ENCODE measurements around the gene CDX2.

GRCh38 chr13:27933580-27934328, 35.4 kb downstream of the CDX2 start:
- TF ChIP-seq ASH2L (IDR thresholded peaks at IDR 0.05; ENCODE audit: borderline replicate concordance, low read depth) (no peak), CHD1 (IDR thresholded peaks at IDR 0.05; ENCODE audit: low read depth, low read length) (no peak), CTCF (IDR thresholded peaks at IDR 0.05 in 2 of 3, conservative IDR thresholded peaks at IDR 0.05 in 1 of 3; ENCODE audit: control insufficient read depth in 2 of 3, extremely low read depth in 1 of 3, insufficient read depth in 1 of 3, low read depth in 3 of 3, low read length in 3 of 3) (no peak), IRF4 (IDR thresholded peaks at IDR 0.05; ENCODE audit: low read depth, low read length) (no peak), CBFB (IDR thresholded peaks at IDR 0.05; ENCODE audit: low read depth) (no peak), CEBPB (IDR thresholded peaks at IDR 0.05; ENCODE audit: borderline replicate concordance in 1 of 2, low read depth in 2 of 2, low read length in 2 of 2) (no peak), SP1 (IDR thresholded peaks at IDR 0.05; ENCODE audit: low read depth, low read length) (no peak), HDAC2 (IDR thresholded peaks at IDR 0.05) (no peak), ETV6 (conservative IDR thresholded peaks at IDR 0.05 in 1 of 2, IDR thresholded peaks at IDR 0.05 in 1 of 2; ENCODE audit: borderline replicate concordance in 1 of 2, low read depth in 1 of 2) (no peak), KDM1A (IDR thresholded peaks at IDR 0.05; ENCODE audit: borderline replicate concordance) (no peak)
- TF ChIP-seq, protein P1, sequence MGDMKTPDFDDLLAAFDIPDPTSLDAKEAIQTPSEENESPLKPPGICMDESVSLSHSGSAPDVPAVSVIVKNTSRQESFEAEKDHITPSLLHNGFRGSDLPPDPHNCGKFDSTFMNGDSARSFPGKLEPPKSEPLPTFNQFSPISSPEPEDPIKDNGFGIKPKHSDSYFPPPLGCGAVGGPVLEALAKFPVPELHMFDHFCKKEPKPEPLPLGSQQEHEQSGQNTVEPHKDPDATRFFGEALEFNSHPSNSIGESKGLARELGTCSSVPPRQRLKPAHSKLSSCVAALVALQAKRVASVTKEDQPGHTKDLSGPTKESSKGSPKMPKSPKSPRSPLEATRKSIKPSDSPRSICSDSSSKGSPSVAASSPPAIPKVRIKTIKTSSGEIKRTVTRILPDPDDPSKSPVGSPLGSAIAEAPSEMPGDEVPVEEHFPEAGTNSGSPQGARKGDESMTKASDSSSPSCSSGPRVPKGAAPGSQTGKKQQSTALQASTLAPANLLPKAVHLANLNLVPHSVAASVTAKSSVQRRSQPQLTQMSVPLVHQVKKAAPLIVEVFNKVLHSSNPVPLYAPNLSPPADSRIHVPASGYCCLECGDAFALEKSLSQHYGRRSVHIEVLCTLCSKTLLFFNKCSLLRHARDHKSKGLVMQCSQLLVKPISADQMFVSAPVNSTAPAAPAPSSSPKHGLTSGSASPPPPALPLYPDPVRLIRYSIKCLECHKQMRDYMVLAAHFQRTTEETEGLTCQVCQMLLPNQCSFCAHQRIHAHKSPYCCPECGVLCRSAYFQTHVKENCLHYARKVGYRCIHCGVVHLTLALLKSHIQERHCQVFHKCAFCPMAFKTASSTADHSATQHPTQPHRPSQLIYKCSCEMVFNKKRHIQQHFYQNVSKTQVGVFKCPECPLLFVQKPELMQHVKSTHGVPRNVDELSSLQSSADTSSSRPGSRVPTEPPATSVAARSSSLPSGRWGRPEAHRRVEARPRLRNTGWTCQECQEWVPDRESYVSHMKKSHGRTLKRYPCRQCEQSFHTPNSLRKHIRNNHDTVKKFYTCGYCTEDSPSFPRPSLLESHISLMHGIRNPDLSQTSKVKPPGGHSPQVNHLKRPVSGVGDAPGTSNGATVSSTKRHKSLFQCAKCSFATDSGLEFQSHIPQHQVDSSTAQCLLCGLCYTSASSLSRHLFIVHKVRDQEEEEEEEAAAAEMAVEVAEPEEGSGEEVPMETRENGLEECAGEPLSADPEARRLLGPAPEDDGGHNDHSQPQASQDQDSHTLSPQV (IDR thresholded peaks at IDR 0.05), result no peak

All from GM12878 (cell line).